Measurements from ENCODE around the gene GTF2IRD2. TPM values are rescaled to one million over a fixed set of nuclear protein-coding genes. Genes with fewer than 3 reads are reported as not detected.
A peak's percentile ranks its signal among the peaks of the same experiment; 100 is the strongest.
"Not testable (repeated sequence)": the region's sequence is repeated elsewhere in the genome, so short reads cannot be mapped to it uniquely, and the experiment has no call there.

Gene GTF2IRD2
- total and polyA plus RNA-seq, 2 of the 4 experiments (the other 2 are of a cell fraction) = 2.9 to 5.2 TPM

- H2AFZ ChIP-seq (replicated peaks; ENCODE audit: low read length, poor library complexity); H4K20me1 ChIP-seq (ENCODE audit: insufficient read depth, low read length); H2BK15ac ChIP-seq (ENCODE audit: low read depth, low read length); POLR2A ChIA-PET (ENCODE audit: unreplicated experiment); H3K4me1 ChIP-seq (ENCODE audit: control insufficient read depth, insufficient read depth, low read length); in situ Hi-C loops (cut with MboI; ENCODE audit: low sequenced_read_pairs); dilution Hi-C loops (cut with HindIII; ENCODE audit: low sequenced_read_pairs, unreplicated experiment); H3K27me3 ChIP-seq (ENCODE audit: control insufficient read depth, insufficient read depth, low read length); H3K36me3 ChIP-seq (ENCODE audit: control insufficient read depth, insufficient read depth, low read length); H3K4me3 ChIP-seq (ENCODE audit: insufficient read depth, low read depth, low read length); H2AK9ac ChIP-seq (replicated peaks; ENCODE audit: low read depth, low read length, poor library complexity); intact Hi-C loops (cut with micrococcal nuclease); DNase-seq; CTCF ChIA-PET; H3K9me1 ChIP-seq (ENCODE audit: insufficient read depth, low read length); H3K23ac ChIP-seq (ENCODE audit: low read depth, low read length); H3K9me3 ChIP-seq (ENCODE audit: control insufficient read depth, insufficient read depth, low read length); H3K79me1 ChIP-seq (ENCODE audit: low read depth in 1 of 2, low read length in 2 of 2): not testable (repeated sequence)
- TSS peak; percentile 93 for BruUV-seq (replicated peaks)
- Histone ChIP-seq H3K14ac (replicated peaks; ENCODE audit: low read depth, low read length) (peak overlapping the region; percentile 89; the same call in 1 of the 2 replicates), H3K27ac (ENCODE audit: insufficient read depth, low read length) (peak overlapping the region; percentile 84), H4K8ac (ENCODE audit: low read depth in 2 of 2, low read length in 2 of 2) (peak overlapping the region; percentile 93 to 97), H2BK20ac (ENCODE audit: low read depth, low read length) (peak overlapping the region; percentile 94; the same call in 1 of the 2 replicates), H4K5ac (ENCODE audit: low read depth, low read length) (peak overlapping the region; percentile 70), H2BK120ac (ENCODE audit: low read depth, low read length) (peak overlapping the region; percentile 91), H2BK5ac (ENCODE audit: low read depth, low read length, poor library complexity, severe bottlenecking) (peak overlapping the region; percentile 85), H3K9ac (ENCODE audit: low read depth, low read length) (peak overlapping the region; percentile 34; the same call in 1 of the 2 replicates), H4K91ac (ENCODE audit: insufficient read depth, low read depth, low read length) (peak overlapping the region; percentile 90), H3K56ac (ENCODE audit: extremely low read depth, insufficient read depth, low read length) (peak overlapping the region; percentile 85), H3K4ac (ENCODE audit: low read depth, low read length) (peak overlapping the region; percentile 97), H2AK5ac (ENCODE audit: low read depth, low read length) (peak overlapping the region; percentile 100), H3K18ac (ENCODE audit: low read depth, low read length) (peak overlapping the region; percentile 88), H3K4me2 (ENCODE audit: low read depth, low read length) (peak overlapping the region; percentile 27; the same call in 1 of the 2 replicates)
- ATAC-seq (ENCODE audit: low read depth) = peak; percentile 66
- WGBS, 2 experiments (ENCODE audit: extremely low coverage in 2 of 2, insufficient read length in 1 of 2) = no CpG with 5 or more reads among the region's 3 CpGs
Measured at GRCh38 chr7:74758982-74759381, 92.4 kb downstream of the GTF2IRD2 start.

GRCh38 chr7:74758268-74758667 lies 93.1 kb downstream of the GTF2IRD2 start:
- H3K27ac ChIP-seq (ENCODE audit: insufficient read depth, low read length); H3K27me3 ChIP-seq (ENCODE audit: control insufficient read depth, insufficient read depth, low read length); H2BK15ac ChIP-seq (ENCODE audit: low read depth, low read length); CTCF ChIA-PET; H3K18ac ChIP-seq (ENCODE audit: low read depth, low read length); H3K23ac ChIP-seq (ENCODE audit: low read depth, low read length); H3K4me3 ChIP-seq (ENCODE audit: insufficient read depth, low read depth, low read length); H2AK9ac ChIP-seq (replicated peaks; ENCODE audit: low read depth, low read length, poor library complexity); POLR2A ChIA-PET (ENCODE audit: unreplicated experiment); dilution Hi-C loops (cut with HindIII; ENCODE audit: low sequenced_read_pairs, unreplicated experiment); intact Hi-C loops (cut with micrococcal nuclease); H2AK5ac ChIP-seq (ENCODE audit: low read depth, low read length); H3K9ac ChIP-seq (ENCODE audit: low read depth, low read length); in situ Hi-C loops (cut with MboI; ENCODE audit: low sequenced_read_pairs); H2AFZ ChIP-seq (replicated peaks; ENCODE audit: low read length, poor library complexity); H2BK5ac ChIP-seq (ENCODE audit: low read depth, low read length, poor library complexity, severe bottlenecking); H3K36me3 ChIP-seq (ENCODE audit: control insufficient read depth, insufficient read depth, low read length); H3K9me3 ChIP-seq (ENCODE audit: control insufficient read depth, insufficient read depth, low read length); H4K91ac ChIP-seq (ENCODE audit: insufficient read depth, low read depth, low read length); H3K56ac ChIP-seq (ENCODE audit: extremely low read depth, insufficient read depth, low read length); H4K20me1 ChIP-seq (ENCODE audit: insufficient read depth, low read length); BruUV-seq (replicated peaks); H3K4me1 ChIP-seq (ENCODE audit: control insufficient read depth, insufficient read depth, low read length); H4K5ac ChIP-seq (ENCODE audit: low read depth, low read length); H3K79me1 ChIP-seq (ENCODE audit: low read depth in 1 of 2, low read length in 2 of 2); H3K4ac ChIP-seq (ENCODE audit: low read depth, low read length); H2BK20ac ChIP-seq (ENCODE audit: low read depth, low read length); H2BK120ac ChIP-seq (ENCODE audit: low read depth, low read length); DNase-seq; H3K9me1 ChIP-seq (ENCODE audit: insufficient read depth, low read length); H3K4me2 ChIP-seq (ENCODE audit: low read depth, low read length); H3K14ac ChIP-seq (replicated peaks; ENCODE audit: low read depth, low read length): not testable (repeated sequence)
- peak overlapping the region in 1 of 2 experiments; percentile 97; a peak in 1 of 4 replicates for H4K8ac ChIP-seq (ENCODE audit: low read depth in 2 of 2, low read length in 2 of 2)
- no CpG with 5 or more reads among the region's 7 CpGs for WGBS, 2 experiments (ENCODE audit: extremely low coverage in 2 of 2, insufficient read length in 1 of 2)
- ATAC-seq (ENCODE audit: low read depth) = peak; percentile 54
